B cell (primary cell): Measurements from ENCODE around the gene COG5. TPM values are rescaled to one million over a fixed set of nuclear protein-coding genes. Genes with fewer than 3 reads are reported as not detected.

Source experiments
- ATAC-seq: fragments of 200-7000 bp; cut with Tn5 transposase; one replicate; pipeline ENCODE4 v1.10.0; 2021; ENCODE audit warnings: low read depth, mild to moderate bottlenecking, moderate number of reproducible peaks, moderate library complexity
- CTCF ChIA-PET: fragments of 350-600 bp; sonication (Branson Sonifier 250); formaldehyde crosslinking; loops from one replicate; lab custom pipeline; 2021; ENCODE audit warnings: antibody characterized with exemption, inconsistent platforms; lab: Charles Lee
- POLR2A ChIA-PET: fragments of 350-600 bp; sonication (Branson Sonifier 250); formaldehyde crosslinking; loops from one replicate; lab custom pipeline; 2021; ENCODE audit warnings: antibody characterized with exemption; lab: Charles Lee
- DNase-seq: peaks from one replicate; pipeline ENCODE4 v3.0.0; 2013
- H2AFZ ChIP-seq: 2 replicates; pipeline ENCODE4 v1.6.1; 2012; ENCODE audit warnings: mild to moderate bottlenecking, low read depth, low read length; ENCODE audit not compliant: insufficient read depth, poor library complexity, severe bottlenecking
- H3K27ac ChIP-seq, 2 donors: 1 replicate in 1 of 2; 2 replicates in 1 of 2; pipeline ENCODE4 v1.5.1; 2012 to 2013; ENCODE audit warnings: low read length in 2 of 2, mild to moderate bottlenecking in 2 of 2, moderate library complexity in 1 of 2
- H3K27me3 ChIP-seq, 4 experiments: fragments of 200-600 bp in 1 of 4; sonication (generic) in 1 of 4; replicated peaks in 1 of 4; 1 replicate in 2 of 4; 2 replicates in 2 of 4; pipeline versions ENCODE4 v1.6.1 to v1.7.0; 2013 to 2016; ENCODE audit warnings: low read length in 3 of 4, mild to moderate bottlenecking in 2 of 4, mixed read lengths in 1 of 4, moderate library complexity in 1 of 4; ENCODE audit not compliant: insufficient read depth in 4 of 4, control insufficient read depth in 3 of 4; ENCODE audit errors: control extremely low read depth in 1 of 4
- H3K36me3 ChIP-seq, 2 experiments: replicated peaks in 1 of 2; 1 replicate in 1 of 2; 2 replicates in 1 of 2; pipeline versions ENCODE4 v1.6.1 to v1.7.1; 2013; ENCODE audit warnings: low read length in 1 of 2; ENCODE audit not compliant: insufficient read depth in 2 of 2, control insufficient read depth in 1 of 2; ENCODE audit errors: control extremely low read depth in 1 of 2, extremely low read depth in 1 of 2
- H3K4me1 ChIP-seq, 2 donors: fragments of 200-600 bp in 1 of 2; sonication (generic) in 1 of 2; 1 replicate in 1 of 2; 2 replicates in 1 of 2; pipeline versions ENCODE4 v1.5.1 to v1.6.1; 2013 to 2017; ENCODE audit warnings: low read length in 2 of 2; ENCODE audit not compliant: control insufficient read depth in 2 of 2, insufficient read depth in 2 of 2
- H3K4me2 ChIP-seq: replicated peaks from 2 replicates; pipeline ENCODE3; 2012; ENCODE audit warnings: mild to moderate bottlenecking, low read depth, low read length; ENCODE audit not compliant: poor library complexity, severe bottlenecking
- H3K4me3 ChIP-seq, 5 experiments: fragments of 200-600 bp in 1 of 5; sonication (generic) in 1 of 5; 1 replicate in 3 of 5; 2 replicates in 2 of 5; pipeline versions ENCODE4 v1.5.1 to v1.7.0; 2011 to 2016; ENCODE audit warnings: low read length in 4 of 5, mild to moderate bottlenecking in 4 of 5, low read depth in 2 of 5, control low read depth in 1 of 5, moderate library complexity in 1 of 5; ENCODE audit not compliant: insufficient read depth in 1 of 5; ENCODE audit errors: control extremely low read depth in 1 of 5, extremely low read depth in 1 of 5
- H3K79me2 ChIP-seq: fragments of 200-600 bp; sonication (generic); one replicate; pipeline ENCODE4 v1.6.0; 2016; ENCODE audit warnings: low read length; ENCODE audit not compliant: control insufficient read depth, insufficient read depth
- H3K9ac ChIP-seq: fragments of 200-600 bp; sonication (generic); 2 replicates; pipeline ENCODE4 v1.6.1; 2017; ENCODE audit warnings: mild to moderate bottlenecking, low read length, moderate library complexity
- H3K9me3 ChIP-seq, 3 donors: one replicate each; pipeline versions ENCODE4 v1.6.1 to v1.7.1; 2013; ENCODE audit warnings: low read length in 2 of 3; ENCODE audit not compliant: control insufficient read depth in 2 of 3, insufficient read depth in 1 of 3; ENCODE audit errors: control extremely low read depth in 1 of 3
- H4K20me1 ChIP-seq: 2 replicates; pipeline ENCODE4 v1.6.0; 2012; ENCODE audit warnings: mild to moderate bottlenecking, low read length; ENCODE audit not compliant: insufficient read depth, control insufficient read depth, poor library complexity, severe bottlenecking
- H3K27ac Mint-ChIP-seq: one replicate; pipeline ENCODE4 v1.8.0; 2021; ENCODE audit warnings: mixed read lengths
- H3K27me3 Mint-ChIP-seq: one replicate; pipeline ENCODE4 v1.8.0; 2021; ENCODE audit warnings: mixed read lengths
- H3K4me1 Mint-ChIP-seq: one replicate; pipeline ENCODE4 v1.8.0; 2021; ENCODE audit warnings: mixed read lengths
- H3K4me3 Mint-ChIP-seq: one replicate; pipeline ENCODE4 v1.8.0; 2021; ENCODE audit warnings: mixed read lengths
- H3K9me3 Mint-ChIP-seq: one replicate; pipeline ENCODE4 v1.8.0; 2022; ENCODE audit warnings: mixed read lengths; ENCODE audit not compliant: insufficient read depth
- CTCF ChIP-seq: fragments of 200-600 bp; IDR thresholded peaks from one replicate; pipeline ENCODE4 v1.8.0; 2022; ENCODE audit warnings: antibody characterized with exemption, mild to moderate bottlenecking
- EZH2 ChIP-seq: IDR thresholded peaks from 2 replicates; pipeline ENCODE4 v1.6.1; 2012; ENCODE audit warnings: borderline replicate concordance, low read depth, mild to moderate bottlenecking, moderate library complexity, low read length; ENCODE audit not compliant: insufficient read depth, poor library complexity, severe bottlenecking
- WGBS: methylation state at CpG from one replicate; pipeline ENCODE4 v1.1.5; 2013; ENCODE audit warnings: missing lambda C conversion rate; ENCODE audit not compliant: insufficient coverage; 5-methylcytosine and 5-hydroxymethylcytosine counted together
- intact Hi-C: fragments of 100-400 bp; cut with micrococcal nuclease; formaldehyde crosslinking; loops from one replicate; pipeline ENCODE4 v1.10.0; 2022
- polyA plus RNA-seq: library from polyadenylated mRNA; depleted of rRNA; stranded (reverse); fragments of >200 nt; gene quantifications from 2 replicates; pipeline ENCODE4 v1.2.3, GENCODE V29; 2012
- total RNA-seq, 2 donors: library from RNA; stranded (reverse); fragments of 120-200 nt in 1 of 2; gene quantifications; 1 replicate in 1 of 2; 2 replicates in 1 of 2; pipeline versions ENCODE4 v1.2.3 to v1.2.4, GENCODE V29; 2013 to 2022

The COG5 gene
- total and polyA plus RNA-seq, 2 donors (not counting 1 experiment from before 2014, with no cell fraction given) = 7.0 to 73.0 TPM

- ChIA-PET CTCF (interaction anchor here (1.5 kb wide), 1 partner anchor 30 kb away, joined by 3 read pairs; no protein-coding TSS in a partner anchor), POLR2A (no interaction called here)
- Mint-ChIP-seq H3K27me3 (no peaks in the 10 kb centered on the region), H3K4me3 (no peak overlapping the region), H3K9me3 (no peaks in the 10 kb centered on the region), H3K27ac (no peak overlapping the region), H3K4me1 (no peaks in the 10 kb centered on the region)
- no peak overlapping the region for H3K9ac ChIP-seq
- no peak overlapping the region for H2AFZ ChIP-seq
- TF ChIP-seq EZH2 (no peak), CTCF (no peak)
- H3K79me2 ChIP-seq = no peaks in the 10 kb centered on the region
- H3K4me2 ChIP-seq = no peak overlapping the region
- H3K4me1 ChIP-seq = no peaks in the 10 kb centered on the region
- H3K27me3 ChIP-seq = no peaks in the 10 kb centered on the region
- no peak for ATAC-seq
- H3K36me3 ChIP-seq = peaks cover 7% of the 10 kb centered on the region in 2 experiments
- intact Hi-C loops = no loop called here
- no peaks in the 10 kb centered on the region for H3K9me3 ChIP-seq
- H4K20me1 ChIP-seq = no peaks in the 10 kb centered on the region
- no peak overlapping the region for H3K27ac ChIP-seq
- no peak for DNase-seq
- 100% methylated on average over 2 of the region's 4 CpGs for WGBS
- H3K4me3 ChIP-seq = no peak overlapping the region
Measured at GRCh38 chr7:107609811-107610261, 46.1 kb upstream of the COG5 start.

- Histone ChIP-seq H3K27me3 (no peaks in the 10 kb centered on the region), H3K9me3 (no peaks in the 10 kb centered on the region), H3K79me2 (no peaks in the 10 kb centered on the region), H3K4me2 (no peak overlapping the region), H3K4me3 (no peak overlapping the region), H4K20me1 (no peaks in the 10 kb centered on the region), H3K27ac (no peak overlapping the region), H3K9ac (no peak overlapping the region), H2AFZ (no peak overlapping the region), H3K4me1 (no peaks in the 10 kb centered on the region), H3K36me3 (peaks cover 0 to 4% of the 10 kb centered on the region in 2 experiments)
- ChIA-PET POLR2A (no interaction called here), CTCF (interaction anchor here (0.9 kb wide), 1 partner anchor 11 kb away, joined by 3 read pairs; no protein-coding TSS in a partner anchor)
- intact Hi-C loops = no loop called here
- Mint-ChIP-seq H3K4me1 (no peaks in the 10 kb centered on the region), H3K27me3 (no peaks in the 10 kb centered on the region), H3K4me3 (no peak overlapping the region), H3K9me3 (no peaks in the 10 kb centered on the region), H3K27ac (no peak overlapping the region)
- WGBS = no CpG with 5 or more reads among the region's 1 CpG
- DNase-seq (no peak), ATAC-seq (no peak)
- TF ChIP-seq CTCF (no peak), EZH2 (no peak)
Measured at GRCh38 chr7:107606303-107606702, 42.6 kb upstream of the COG5 start.
